NT2/D1 (cell line): ENCODE results near the gene CDK5R1.

Experiments
- SUZ12 ChIP-seq: IDR thresholded peaks from 2 replicates; pipeline ENCODE4 v1.6.1; 2011; ENCODE audit not compliant: insufficient read length, insufficient read depth; ENCODE audit errors: extremely low read depth
- YY1 ChIP-seq: IDR thresholded peaks from 2 replicates; pipeline ENCODE4 v1.6.1; 2011; ENCODE audit not compliant: insufficient read length, insufficient read depth

GRCh38 chr17:32514606-32515005 lies 27.8 kb downstream of the CDK5R1 start:
- TF ChIP-seq YY1 (no peak), SUZ12 (no peak)
